ENCODE results near the gene DERL3. TPM values are rescaled to one million over a fixed set of nuclear protein-coding genes. Genes with fewer than 3 reads are reported as not detected.

DERL3 gene
- total and polyA plus RNA-seq, 2 of the 13 experiments (the other 11 are each of a cell fraction or from before 2014, with no cell fraction given): not detected

DNA sequence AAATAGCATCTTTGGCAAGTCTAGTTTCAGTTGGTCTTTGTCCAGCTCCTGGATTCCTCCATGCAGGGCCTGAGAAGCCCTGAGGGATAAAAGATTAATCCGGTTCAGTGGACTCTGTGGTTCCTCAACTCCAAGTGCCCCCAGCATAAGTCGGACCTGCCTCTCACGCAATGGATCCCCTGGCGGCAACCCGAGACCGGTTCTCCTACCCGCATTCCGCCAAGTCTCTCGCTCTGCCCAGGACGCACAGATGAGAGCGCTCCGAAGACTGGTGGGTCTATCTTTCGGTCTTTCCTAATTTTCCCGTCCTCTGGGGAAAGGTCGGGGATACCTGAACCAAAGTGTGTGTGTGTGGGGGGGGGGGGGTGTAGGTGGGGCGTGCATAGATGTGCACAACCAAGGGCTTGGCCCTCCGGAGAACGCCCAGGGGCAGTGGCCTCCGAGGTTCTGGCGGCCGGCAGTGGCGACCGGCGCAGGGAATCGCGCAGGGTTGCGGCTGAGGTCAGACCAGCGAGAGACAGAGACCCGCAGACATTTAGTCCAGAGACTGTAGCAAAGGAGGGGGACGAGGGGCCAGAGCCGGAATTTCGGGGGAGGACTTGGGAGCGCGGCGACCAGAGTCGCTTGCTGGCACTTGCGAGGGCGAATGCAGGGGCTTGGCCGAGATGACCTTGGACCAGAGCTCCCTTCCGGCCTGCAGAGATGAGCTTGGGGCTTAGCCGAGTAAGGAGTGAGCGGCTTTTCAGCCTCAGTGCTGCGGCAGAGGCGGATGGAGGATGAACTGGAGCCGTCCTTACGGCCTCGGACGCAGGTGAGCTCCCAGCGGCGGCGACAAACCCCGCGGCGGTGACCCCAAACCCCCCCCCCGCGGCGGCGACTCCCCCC, 18.2 kb upstream of the DERL3 start (continued):
- no peak for TF ChIP-seq MAZ (IDR thresholded peaks at IDR 0.05; ENCODE audit: borderline replicate concordance, low read depth, low read length)
- TF ChIP-seq MAZ (CRISPR knock-in tag; IDR thresholded peaks at IDR 0.05; ENCODE audit: low read depth): no peak; the same call in none of the 2 replicates
- peak; percentile 22; the same call in 1 of the 2 replicates for TF ChIP-seq ZNF646 (CRISPR knock-in tag; IDR thresholded peaks at IDR 0.05)
- TF ChIP-seq ZNF761 (CRISPR knock-in tag; conservative IDR thresholded peaks at IDR 0.05): no peak
- TF ChIP-seq KDM3A (CRISPR knock-in tag; IDR thresholded peaks at IDR 0.05; ENCODE audit: low read depth): 0 out of 2 replicates have a peak, but pooled peaks have one; percentile 35
- no peak for TF ChIP-seq HNF4G (IDR thresholded peaks at IDR 0.05; ENCODE audit: borderline replicate concordance, low read depth, low read length)
- 0 out of 2 replicates have a peak, but pooled peaks have one; percentile 20 for TF ChIP-seq HNF4G (CRISPR knock-in tag; IDR thresholded peaks at IDR 0.05; ENCODE audit: borderline replicate concordance, low read depth)
- TF ChIP-seq ARID5B (CRISPR knock-in tag; IDR thresholded peaks at IDR 0.05): peak; percentile 38
- peak; percentile 65; the same call in 1 of the 2 replicates for TF ChIP-seq ZFX (CRISPR knock-in tag; IDR thresholded peaks at IDR 0.05; ENCODE audit: low read depth)
- no peak for TF ChIP-seq LCORL (IDR thresholded peaks at IDR 0.05)
- peak; percentile 41; the same call in 1 of the 2 replicates for TF ChIP-seq LCORL (CRISPR knock-in tag; IDR thresholded peaks at IDR 0.05)
- peak; percentile 29 for TF ChIP-seq TEAD3 (CRISPR knock-in tag; optimal IDR thresholded peaks at IDR 0.05; ENCODE audit: borderline replicate concordance)
- TF ChIP-seq ZNF687 (CRISPR knock-in tag; IDR thresholded peaks at IDR 0.05): peak; percentile 80
